K562 (cell line): ENCODE results near the gene DOCK1. TPM values are rescaled to one million over a fixed set of nuclear protein-coding genes. Genes with fewer than 3 reads are reported as not detected.

ENCODE experiments used
- ATAC-seq: fragments of 200-7000 bp; cut with Tn5 transposase; 3 replicates; pipeline ENCODE4 v1.9.1; 2020; ENCODE audit warnings: moderate library complexity
- BruUV-seq: library from RNA; stranded (reverse); fragments of 400-500 nt; replicated peaks from 2 replicates; lab custom pipeline; 2021; lab: Mats Ljungman, UMichigan
- CTCF ChIA-PET: fragments of 300-600 bp; formaldehyde crosslinking; extraction: SDS; loops from one replicate; lab custom pipeline; 2021; ENCODE audit warnings: low intra/inter-chr PET ratio; lab: Yijun Ruan, JAX
- POLR2A ChIA-PET: fragments of 300-600, 350-650 bp; sonication (Branson Sonifier 250); formaldehyde crosslinking; extraction: SDS; loops from one replicate; lab custom pipeline; 2021; ENCODE audit warnings: antibody characterized with exemption, inconsistent platforms; lab: Yijun Ruan, JAX
- DNase-seq, 4 experiments: peaks; one replicate each; pipeline versions ENCODE4 v3.0.0 to v3.0.0-alpha.2; 2011 to 2018; ENCODE audit warnings: low spot score in 3 of 4, mixed read lengths in 3 of 4; ENCODE audit errors: extremely low read depth in 1 of 4
- FAIRE-seq: peaks from 2 replicates; lab custom pipeline; 2011; peaks lifted over from hg19 to GRCh38; lab: Jason Lieb, UNC
- H2AFZ ChIP-seq: 2 replicates; pipeline ENCODE4 v1.6.0; 2011; ENCODE audit warnings: low read depth, low read length, control low read depth, inconsistent platforms
- H3K27ac ChIP-seq: fragments of 200-600 bp; 3 replicates; pipeline ENCODE4 v1.8.0; 2011; ENCODE audit warnings: low read depth, mild to moderate bottlenecking, control low read depth, inconsistent platforms, low read length, moderate library complexity, mixed read lengths; ENCODE audit errors: extremely low read depth
- H3K27me3 ChIP-seq, 2 experiments: fragments of 300-600 bp in 1 of 2; 2 replicates in 1 of 2; 3 replicates in 1 of 2; pipeline versions ENCODE4 v1.6.0 to v1.8.0; 2011; ENCODE audit warnings: inconsistent platforms in 2 of 2, low read length in 2 of 2, mild to moderate bottlenecking in 1 of 2, mixed read lengths in 1 of 2, moderate library complexity in 1 of 2; ENCODE audit not compliant: control insufficient read depth in 2 of 2, insufficient read depth in 2 of 2
- H3K36me3 ChIP-seq: fragments of 300-600 bp; 3 replicates; pipeline ENCODE4 v1.8.0; 2011; ENCODE audit warnings: mild to moderate bottlenecking, low read length, inconsistent platforms; ENCODE audit not compliant: control insufficient read depth, insufficient read depth
- H3K4me1 ChIP-seq, 2 experiments: fragments of 200-600 bp in 1 of 2; replicated peaks in 1 of 2; 2 replicates in 1 of 2; 3 replicates in 1 of 2; pipeline versions ENCODE4 v1.5.1 to v1.8.0; 2011; ENCODE audit warnings: inconsistent platforms in 2 of 2, low read length in 2 of 2, mild to moderate bottlenecking in 1 of 2, mixed read lengths in 1 of 2, moderate library complexity in 1 of 2; ENCODE audit not compliant: control insufficient read depth in 2 of 2, insufficient read depth in 2 of 2
- H3K4me2 ChIP-seq: 2 replicates; pipeline ENCODE4 v1.6.1; 2011; ENCODE audit warnings: low read length, control low read depth, inconsistent platforms, mixed read lengths; ENCODE audit not compliant: insufficient read depth
- H3K4me3 ChIP-seq: fragments of 200-600 bp; sonication (generic), shearing (Covaris generic); 2 replicates; pipeline ENCODE4 v1.5.1; 2016; ENCODE audit warnings: control low read depth, inconsistent platforms
- H3K79me2 ChIP-seq: fragments of 200-600 bp; 3 replicates; pipeline ENCODE4 v1.8.0; 2011; ENCODE audit warnings: low read length, inconsistent platforms; ENCODE audit not compliant: control insufficient read depth, insufficient read depth
- H3K9ac ChIP-seq, 2 experiments: 2 replicates each; pipeline versions ENCODE4 v1.6.0 to v1.6.1; 2011; ENCODE audit warnings: low read depth in 2 of 2, low read length in 2 of 2, control low read depth in 1 of 2, inconsistent platforms in 1 of 2, mild to moderate bottlenecking in 1 of 2, mixed read lengths in 1 of 2; ENCODE audit not compliant: insufficient read depth in 1 of 2
- H3K9me1 ChIP-seq: one replicate; pipeline ENCODE4 v1.6.0; 2011; ENCODE audit warnings: inconsistent platforms, mild to moderate bottlenecking, low read length, moderate library complexity; ENCODE audit not compliant: control insufficient read depth, insufficient read depth
- H3K9me3 ChIP-seq: replicated peaks from 2 replicates; pipeline ENCODE4 v1.5.1; 2011; ENCODE audit warnings: low read depth, low read length, inconsistent platforms; ENCODE audit not compliant: control insufficient read depth, insufficient read depth
- H4K20me1 ChIP-seq: replicated peaks from 2 replicates; pipeline ENCODE4 v1.6.1; 2011; ENCODE audit warnings: low read length, inconsistent platforms, mixed read lengths; ENCODE audit not compliant: control insufficient read depth, insufficient read depth
- CAMTA2 ChIP-seq: fragments of 250-450 bp; sonication (Bioruptor Pico); conservative IDR thresholded peaks from 2 replicates; pipeline ENCODE4 v1.5.1; 2022
- MCM7 ChIP-seq, 2 experiments: fragments of 450-650 bp; IDR thresholded peaks; 2 replicates each; pipeline ENCODE4 v1.6.1; 2016 to 2018
- PURB ChIP-seq: sonication (generic); formaldehyde crosslinking; IDR thresholded peaks from 2 replicates; pipeline ENCODE4 v1.9.0; 2021; ENCODE audit warnings: low read depth, mild to moderate bottlenecking, missing genetic modification reagents
- ZBTB40 ChIP-seq, 2 experiments: fragments of 450-650 bp in 1 of 2; sonication (generic) in 1 of 2; formaldehyde crosslinking in 1 of 2; IDR thresholded peaks; 2 replicates each; pipeline versions ENCODE4 v1.7.1 to v1.9.0; 2016 to 2022; ENCODE audit warnings: inconsistent platforms in 1 of 2, mild to moderate bottlenecking in 1 of 2, missing genetic modification reagents in 1 of 2
- ZNF717 ChIP-seq: fragments of 250-450 bp; sonication (Bioruptor Pico); IDR thresholded peaks from 2 replicates; pipeline ENCODE4 v1.5.0; 2021
- WGBS: fragments of 100-300 bp; shearing (Covaris generic); methylation state at CpG from one replicate; pipeline ENCODE4 v1.1.6; 2016; ENCODE audit warnings: low coverage, mixed read lengths; ENCODE audit not compliant: insufficient coverage; ENCODE audit errors: missing lambda C conversion rate; 5-methylcytosine and 5-hydroxymethylcytosine counted together
- in situ Hi-C: fragments of 300-500 bp; cut with MboI; formaldehyde crosslinking; loops from 4 replicates; pipeline ENCODE4 v1.15.0; 2018; ENCODE audit warnings: inconsistent platforms, mixed read lengths
- intact Hi-C: fragments of 100-400 bp; cut with micrococcal nuclease; formaldehyde crosslinking; loops from 2 replicates; pipeline ENCODE4 v1.14.2; 2022
- polyA plus RNA-seq, 8 experiments: library from polyadenylated mRNA; depleted of rRNA in 4 of 8; stranded (reverse) in 5 of 8; unstranded in 3 of 8; fragments of >200 nt; fragmentation: Nextera tagmentation in 2 of 8; fragmentation: Illumina TruSeq in 1 of 8; extraction: Ambion mirVana in 2 of 8; extraction: Trizol in 1 of 8; gene quantifications; 2 replicates each; pipeline versions ENCODE4 v1.2.1 to v1.2.3, GENCODE V29; 2011 to 2014; ENCODE audit warnings: inconsistent platforms in 1 of 8, missing spikeins in 1 of 8
- total RNA-seq, 7 experiments: library from RNA; depleted of rRNA in 6 of 7; stranded (reverse); fragments of >200 nt in 6 of 7; fragmentation: Illumina TruSeq in 2 of 7; extraction: Trizol in 2 of 7; gene quantifications; 2 replicates each; pipeline versions ENCODE4 v1.2.1 to v1.2.3, GENCODE V29; 2011 to 2021; ENCODE audit warnings: low replicate concordance in 1 of 7
- TF ChIP-seq, protein P1 (sequence below): fragments of 250-450 bp; sonication (Bioruptor Pico); IDR thresholded peaks from 2 replicates; pipeline ENCODE4 v1.5.0; 2021; ENCODE audit warnings: mild to moderate bottlenecking, moderate library complexity

Gene DOCK1
- total and polyA plus RNA-seq, 9 of the 15 experiments (the other 6 are each of a cell fraction or from before 2014, with no cell fraction given), result 0.31 TPM; not detected in 8

GRCh38 chr10:127353544-127353943 lies 448.3 kb downstream of the DOCK1 start:
- no peaks in the 10 kb centered on the region for H3K36me3 ChIP-seq
- whole genome bisulfite sequencing, result under 1% methylated on average over 11 of the region's 13 CpGs
- no peak overlapping the region for H3K4me2 ChIP-seq
- H3K9me1 ChIP-seq, result no peaks in the 10 kb centered on the region
- POLR2A ChIA-PET, result interaction anchor here (0.6 kb wide), 1 partner anchor 79 kb away, joined by 3 read pairs; no protein-coding TSS in a partner anchor
- H3K9ac ChIP-seq, result no peak overlapping the region
- FAIRE-seq, result no peak
- ATAC-seq, result no peak
- H3K9me3 ChIP-seq, result no peaks in the 10 kb centered on the region
- H3K27me3 ChIP-seq, result no peaks in the 10 kb centered on the region
- H4K20me1 ChIP-seq, result no peaks in the 10 kb centered on the region
- in situ Hi-C loops (no loop called here), intact Hi-C loops (no loop called here)
- H2AFZ ChIP-seq, result no peak overlapping the region
- TF ChIP-seq ZNF717 (CRISPR knock-in tag), result no peak
- TF ChIP-seq ZBTB40 (IDR thresholded peaks at IDR 0.05), result no peak
- TF ChIP-seq ZBTB40 (CRISPR knock-in tag; IDR thresholded peaks at IDR 0.05), result no peak
- no peak for TF ChIP-seq PURB
- TF ChIP-seq CAMTA2 (CRISPR knock-in tag), result no peak
- no peak for TF ChIP-seq MCM7 (IDR thresholded peaks at IDR 0.05)
- TF ChIP-seq, protein P1, sequence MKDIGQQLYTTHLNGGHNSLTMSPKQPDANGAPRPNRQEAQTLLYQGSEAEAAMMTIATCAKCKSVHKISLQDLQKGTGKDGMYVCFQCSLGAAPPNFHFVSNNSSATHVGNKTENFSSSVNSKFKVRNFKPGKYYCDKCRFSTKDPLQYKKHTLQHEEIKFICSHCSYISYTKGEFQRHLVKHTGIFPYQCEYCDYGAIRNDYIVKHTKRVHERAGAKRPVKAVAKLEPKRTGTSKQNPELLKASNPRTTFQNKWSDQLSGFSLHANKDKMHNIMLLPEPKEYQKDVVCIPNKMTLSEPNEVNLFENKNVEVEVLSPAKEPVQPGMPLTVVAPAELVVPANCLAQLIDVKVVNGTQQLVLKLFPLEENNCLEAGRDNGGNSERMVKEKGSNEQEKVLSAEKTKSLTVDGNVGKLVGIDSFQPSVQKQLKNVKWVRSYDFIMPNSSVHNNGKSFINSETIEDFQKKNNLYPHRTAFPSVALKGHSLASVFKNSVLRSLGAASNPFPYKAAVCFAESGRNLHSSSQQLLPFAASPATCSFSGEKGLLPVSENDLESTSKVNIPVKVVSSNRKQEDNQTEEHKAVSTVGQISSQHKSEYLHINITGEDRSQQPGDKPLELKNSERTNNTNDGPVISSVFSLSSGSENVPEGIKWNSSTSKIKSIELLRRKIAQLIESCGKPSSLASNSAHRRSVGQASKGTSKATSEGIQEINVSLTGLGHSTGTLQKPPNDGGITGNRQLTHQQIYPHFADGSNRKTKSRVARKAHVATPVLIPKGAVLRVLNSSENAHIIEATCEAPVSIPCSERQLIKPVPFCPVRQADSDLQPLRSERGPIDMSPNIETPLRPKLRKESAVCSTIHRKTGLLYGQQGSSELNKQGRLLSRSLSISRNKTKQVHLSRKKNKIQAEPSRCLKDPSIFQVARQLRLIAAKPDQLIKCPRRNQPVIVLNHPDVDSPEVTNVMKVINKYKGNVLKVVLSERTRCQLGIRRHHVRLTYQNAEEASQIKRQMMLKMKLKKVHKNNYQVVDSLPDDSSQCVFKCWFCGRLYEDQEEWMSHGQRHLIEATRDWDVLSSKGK, result no peak
- BruUV-seq, result no TSS peak
- no peaks in the 10 kb centered on the region for H3K4me1 ChIP-seq
- CTCF ChIA-PET, result no interaction called here
- H3K4me3 ChIP-seq, result no peak overlapping the region
- no peak overlapping the region for H3K27ac ChIP-seq
- DNase-seq, result no peak
- no peaks in the 10 kb centered on the region for H3K79me2 ChIP-seq
